T-helper 22 cell (primary cell): ENCODE data around the gene C1orf232.

Source experiments
- DNase-seq: peaks from one replicate; pipeline ENCODE4 v3.0.0-alpha.2; 2020; ENCODE audit warnings: low read depth

Gene C1orf232

DNA sequence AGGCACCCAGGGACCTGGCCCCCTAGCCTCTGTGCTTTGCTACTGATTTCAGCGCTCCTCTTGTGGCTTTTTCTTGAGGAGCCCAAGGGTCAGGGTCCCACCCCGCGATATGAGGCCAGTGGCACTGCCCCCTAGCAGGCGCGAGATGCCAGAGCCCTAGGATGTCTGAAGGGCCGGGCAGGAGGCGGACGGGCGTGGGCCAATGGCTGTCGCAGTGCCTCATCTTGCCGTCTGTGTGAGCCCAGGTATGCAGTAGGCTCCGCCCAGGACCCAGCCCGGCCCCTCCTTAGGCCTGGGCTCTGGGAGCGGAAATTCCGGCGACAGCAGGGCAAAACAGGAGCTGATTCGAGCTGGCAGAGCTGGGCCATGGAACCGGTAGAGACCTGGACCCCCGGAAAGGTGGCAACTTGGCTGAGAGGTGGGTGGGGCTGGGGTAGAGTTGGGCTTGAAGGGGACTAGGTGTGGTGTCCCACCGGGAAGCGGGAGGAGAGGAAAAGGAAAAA is 8.5 kb upstream of the C1orf232 start, which contains the start of gene CNKSR1:
TSS of gene CNKSR1 (plus strand) at position 310 of the 503 bp plus-strand sequence. CDS start at position 367, 57 bp downstream.
- DNase-seq, result no peak

DNA sequence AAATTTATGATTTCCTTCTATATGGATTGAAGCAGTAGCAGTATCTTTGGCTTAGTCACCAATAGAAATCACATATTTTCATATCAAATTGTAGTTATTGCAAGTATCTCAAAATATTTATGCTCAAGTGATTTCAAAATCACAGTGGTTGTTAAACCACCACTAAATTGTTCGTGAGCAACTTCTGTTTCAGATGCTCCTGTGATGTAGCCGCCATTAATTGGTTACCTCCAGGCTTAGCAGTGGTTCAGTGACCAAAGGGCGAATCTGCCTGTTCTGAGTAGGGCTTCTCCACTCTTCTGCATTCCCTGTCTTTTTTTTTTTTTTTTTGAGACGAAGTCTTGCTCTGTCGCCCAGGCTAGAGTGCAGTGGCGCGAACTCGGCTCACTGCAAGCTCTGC is 6.6 kb upstream of the C1orf232 start:
- DNase-seq, result no peak

DNA sequence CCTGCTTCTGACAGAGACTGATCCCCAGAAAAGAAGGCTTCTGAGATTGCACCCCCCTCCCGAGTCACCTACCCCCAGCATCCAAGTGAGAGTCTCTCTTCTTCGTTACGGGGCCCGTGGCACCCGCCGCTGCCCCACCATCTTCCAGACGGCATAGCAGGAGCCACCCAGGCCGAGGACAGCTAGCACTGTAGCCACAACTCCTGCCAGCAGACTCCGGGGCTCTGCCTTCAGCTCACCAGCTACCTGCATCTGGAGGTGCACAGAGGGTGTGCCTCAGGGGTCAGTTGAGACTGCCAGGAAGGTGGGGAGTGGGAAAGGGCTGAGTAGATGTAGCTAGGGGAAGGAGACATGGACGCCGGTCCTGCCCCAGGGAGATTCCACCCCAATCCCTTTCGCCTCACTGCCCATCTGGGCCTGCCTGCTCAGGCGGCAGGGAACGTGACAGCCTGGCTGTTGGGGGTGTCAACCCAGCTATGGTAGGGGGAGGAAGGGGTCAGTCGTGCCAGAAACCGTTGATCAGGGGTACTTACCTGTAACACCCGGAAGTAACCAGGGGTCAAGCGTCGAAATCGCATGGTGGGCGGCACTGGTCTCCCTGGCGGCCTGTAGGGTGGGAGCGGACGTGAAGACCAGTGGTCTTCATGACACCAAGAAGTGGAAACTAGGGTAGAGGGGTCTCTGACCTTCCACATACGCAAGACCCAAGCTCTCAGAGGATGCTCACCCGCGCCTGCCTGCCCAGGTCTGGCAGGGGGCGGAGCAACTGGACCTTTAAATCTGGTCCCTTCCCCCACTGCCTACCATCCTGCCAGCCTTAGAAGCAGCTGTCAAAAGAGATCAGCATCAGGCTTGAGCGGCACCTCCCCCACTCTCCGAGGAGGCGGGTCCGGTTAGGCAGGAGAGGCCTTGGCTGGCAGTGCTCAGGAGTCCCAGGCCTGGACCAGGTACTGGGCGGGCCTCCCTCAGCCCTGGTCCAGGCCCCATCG is 2.6 kb upstream of the C1orf232 start, which contains the start of gene ZNF593OS:
TSS of gene ZNF593OS (minus strand) at position 749 of the 989 bp plus-strand sequence. CDS start at position 578, 171 bp downstream.
- DNase-seq, result no peak

DNA sequence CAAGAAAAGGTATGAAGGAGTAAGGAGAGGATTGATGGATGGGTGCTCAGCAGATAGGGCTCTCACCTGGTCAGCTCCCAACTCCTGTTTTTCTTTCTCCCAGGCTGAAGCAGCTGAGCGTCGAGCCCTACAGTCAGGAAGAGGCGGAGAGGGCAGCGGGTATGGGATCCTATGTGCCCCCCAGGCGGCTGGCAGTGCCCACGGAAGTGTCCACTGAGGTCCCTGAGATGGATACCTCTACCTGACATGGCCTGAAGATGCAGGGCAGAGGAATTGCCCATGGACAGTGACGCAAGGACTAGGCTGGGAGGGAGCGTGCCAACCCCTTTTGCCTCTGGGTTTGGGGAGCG is 1.7 kb upstream of the C1orf232 start:
- no peak for DNase-seq

GRCh38 chr1:26169669-26170471 is 1.1 kb upstream of the C1orf232 start, which contains the start of gene ZNF593:
TSS of gene ZNF593 (plus strand) at chr1:26169908. CDS start at chr1:26169984, 76 bp downstream.
- DNase-seq, result peak; percentile 64

- DNase-seq, result no peak
Observed at GRCh38 chr1:26169198-26169554, 413 bp upstream of the C1orf232 start.

- no peak for DNase-seq
Observed at GRCh38 chr1:26166719-26167281, 2.0 kb downstream of the C1orf232 start.

DNA sequence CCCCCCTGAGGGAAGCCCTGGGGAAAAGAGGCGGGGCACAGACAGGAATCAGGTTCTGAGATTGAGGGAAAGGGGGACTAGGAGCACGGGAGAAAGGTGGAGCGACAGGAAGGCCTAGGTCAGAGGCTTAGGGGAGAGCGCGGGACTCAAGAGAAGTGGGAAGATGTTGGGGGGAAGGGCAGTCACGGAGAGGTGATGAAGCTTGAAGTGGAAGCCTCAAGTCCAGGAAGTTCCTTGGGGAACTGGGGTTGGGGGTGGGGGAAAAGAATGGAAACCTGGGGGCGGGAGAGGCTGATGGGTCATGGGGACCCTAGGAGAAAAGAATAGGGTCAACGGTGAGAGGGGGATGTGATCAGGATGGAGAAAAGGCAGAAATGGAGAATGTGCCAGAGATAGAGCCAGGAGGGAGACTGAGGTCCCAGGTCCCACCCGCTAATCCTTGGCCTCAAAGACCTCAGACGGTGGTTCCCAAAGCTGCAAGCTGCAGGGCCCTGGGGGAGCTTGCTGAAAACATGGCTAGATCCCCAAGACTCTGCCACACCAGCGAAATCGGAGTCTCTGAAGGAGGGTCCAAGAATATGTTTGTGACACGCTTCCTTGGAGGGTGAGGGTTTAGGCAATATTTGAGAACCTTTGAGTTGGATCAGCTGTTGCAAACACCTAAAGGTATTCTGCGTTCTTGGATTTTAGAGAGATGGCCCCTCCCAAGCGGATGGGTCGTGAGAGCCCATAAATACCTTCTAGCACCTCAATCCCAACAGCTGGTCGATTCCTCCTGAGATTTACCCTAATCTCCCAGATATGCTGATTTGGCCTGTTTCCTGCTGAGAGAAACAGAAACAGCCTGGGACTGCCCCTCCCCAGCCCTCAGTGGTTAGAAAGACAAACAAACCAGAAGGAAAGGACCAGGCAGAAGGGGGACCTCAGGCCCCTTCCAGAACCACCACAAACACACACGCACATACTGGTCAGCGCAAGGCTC is 3.6 kb downstream of the C1orf232 start:
- DNase-seq, result no peak

GRCh38 chr1:26164036-26164860 is 4.5 kb downstream of the C1orf232 start:
- no peak for DNase-seq

GRCh38 chr1:26163684-26164035 is 5.1 kb downstream of the C1orf232 start:
- no peak for DNase-seq

DNA sequence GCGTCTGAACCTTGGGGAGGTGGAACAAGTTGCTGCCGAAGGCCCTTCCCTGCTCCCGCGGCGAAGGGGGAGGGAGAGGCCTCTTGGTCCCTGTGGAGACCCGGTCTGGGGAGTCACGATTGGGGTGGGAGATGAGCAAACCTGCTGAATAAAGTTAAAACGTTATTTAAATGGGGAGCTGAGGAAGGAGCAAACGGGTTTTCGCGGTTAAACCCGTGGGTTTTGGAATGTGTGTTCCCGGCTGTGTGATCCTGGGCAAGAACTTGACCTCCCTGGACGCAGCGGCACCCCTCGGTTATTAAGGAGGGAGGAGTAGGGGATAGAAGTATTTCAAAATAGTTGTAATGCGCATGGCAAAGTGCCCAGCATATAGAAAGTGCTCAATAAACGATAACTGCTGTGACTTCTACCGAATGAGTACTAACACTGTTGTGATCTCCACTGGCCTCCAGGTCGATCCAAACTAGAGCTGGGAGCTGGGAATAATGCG is 6.5 kb downstream of the C1orf232 start:
- DNase-seq, result no peak

- no peak for DNase-seq
Observed at GRCh38 chr1:26161415-26162219, 7.1 kb downstream of the C1orf232 start.

DNA sequence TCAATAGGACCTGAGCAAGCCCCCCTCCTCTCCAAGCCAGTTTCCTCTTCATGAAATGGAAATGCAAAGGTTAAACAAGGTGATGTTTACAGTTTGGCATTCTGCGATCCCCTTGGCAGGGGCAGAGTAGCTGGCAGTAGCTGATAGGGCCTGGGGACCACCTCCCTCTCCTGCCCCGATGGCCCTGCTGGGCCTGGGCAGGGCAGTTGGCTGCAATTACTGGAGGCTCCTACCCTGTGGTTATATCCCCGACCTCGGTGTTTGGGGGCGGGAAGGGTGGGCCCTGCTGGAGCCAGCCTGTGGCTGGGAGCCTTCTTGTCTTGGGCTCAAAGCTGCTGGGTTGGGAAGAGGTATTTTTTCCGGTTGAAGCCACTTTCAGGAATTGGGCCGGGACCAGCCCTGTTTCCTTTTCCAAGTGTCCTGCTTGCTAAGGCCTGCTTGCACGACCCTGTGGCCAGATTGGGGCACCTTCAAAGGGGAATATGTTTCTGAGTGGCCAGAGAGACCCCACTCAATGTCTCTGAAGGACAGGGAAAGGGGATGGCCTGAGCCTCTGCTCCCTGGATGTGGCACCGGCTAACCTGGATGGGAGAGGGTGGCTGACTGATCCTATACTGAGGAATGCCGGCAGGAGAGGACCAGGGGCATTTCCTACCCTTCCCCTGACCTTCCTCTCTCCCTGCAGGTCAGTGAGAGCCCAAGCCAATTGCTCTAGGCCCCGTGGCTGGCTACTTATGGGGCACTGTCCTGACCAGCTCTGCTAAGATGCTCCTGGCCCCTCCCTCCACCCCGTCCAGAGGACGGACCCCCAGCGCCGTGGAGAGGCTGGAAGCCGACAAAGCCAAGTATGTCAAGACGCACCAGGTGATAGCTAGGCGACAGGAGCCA is 8.0 kb downstream of the C1orf232 start:
- DNase-seq, result no peak

GRCh38 chr1:26159743-26160039 is 9.1 kb downstream of the C1orf232 start:
- no peak for DNase-seq

DNA sequence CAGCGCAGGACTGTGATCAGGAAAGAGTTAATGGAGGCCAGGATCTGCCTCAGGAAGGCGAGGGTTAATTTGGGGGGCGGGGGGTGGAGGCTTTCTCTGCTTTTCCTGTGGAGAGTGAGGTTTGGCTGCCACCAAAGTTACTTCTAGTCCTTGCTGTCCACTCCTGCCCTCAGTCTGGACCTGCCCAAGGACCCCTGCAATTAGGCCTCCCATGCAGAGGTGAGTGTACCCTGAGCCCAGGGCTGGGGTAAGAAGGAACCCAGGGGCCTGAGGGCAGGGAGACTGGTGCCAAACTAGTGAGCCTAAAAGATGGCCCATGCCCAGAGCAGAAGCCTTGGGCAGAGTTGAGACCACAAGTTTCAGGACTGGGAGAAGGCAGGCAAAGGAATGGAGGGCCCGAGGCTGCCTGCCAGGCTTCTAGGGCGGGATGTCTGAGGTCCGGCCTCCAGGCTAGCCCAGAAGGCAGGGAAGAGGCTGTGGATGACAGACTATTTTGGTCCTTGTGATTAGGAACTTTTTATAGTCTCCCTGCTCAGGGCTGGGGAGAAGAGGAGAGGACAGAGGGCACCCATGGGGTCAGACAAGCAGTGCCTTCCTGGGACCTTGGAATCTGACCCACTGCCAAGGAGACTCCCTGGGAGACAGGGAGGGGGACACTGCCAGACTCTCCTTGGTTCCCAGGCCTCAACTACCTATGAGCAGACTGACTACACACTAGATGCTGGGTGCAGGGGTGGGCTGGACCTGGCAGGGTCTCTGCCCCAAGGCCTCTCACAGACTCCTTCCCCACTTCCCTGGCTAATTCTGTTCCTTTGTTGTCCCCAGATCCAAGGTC is 9.6 kb downstream of the C1orf232 start, which contains the start of gene FAM110D:
TSS of gene FAM110D (plus strand) at position 172 of the 835 bp plus-strand sequence. CDS start 2,213 bp downstream, outside the sequence.
- no peak for DNase-seq

DNA sequence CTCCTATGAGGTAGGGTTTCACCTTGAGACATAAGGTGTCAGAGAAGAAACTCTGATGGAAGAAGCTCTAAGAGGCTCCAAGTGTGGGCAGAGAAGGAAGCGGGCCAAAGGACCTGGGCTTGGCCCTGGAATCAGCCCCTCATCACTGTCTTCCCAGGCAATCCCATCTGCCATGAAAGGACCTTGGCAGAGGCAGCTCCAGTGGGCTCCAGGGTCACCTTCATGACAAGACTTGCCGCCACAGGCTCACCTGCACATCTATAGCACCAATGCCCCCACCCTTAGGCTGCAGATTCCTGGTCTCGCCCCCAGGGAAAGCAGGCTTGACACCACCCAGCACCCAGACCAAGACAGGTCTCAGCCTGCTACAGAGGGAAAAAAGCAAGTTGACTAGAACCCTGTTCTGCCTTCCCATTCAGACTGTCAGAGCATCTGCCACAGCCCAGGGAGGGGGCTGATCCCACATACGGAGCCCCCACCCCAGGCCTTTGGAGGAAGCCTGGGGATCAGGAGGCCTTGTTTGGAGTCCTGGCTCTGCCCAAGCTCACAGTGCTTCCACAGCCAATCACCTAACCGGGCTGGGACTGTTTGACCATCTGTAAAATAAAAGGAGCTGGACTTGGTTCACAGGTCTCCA is 10.4 kb downstream of the C1orf232 start:
- DNase-seq, result no peak
